BE2C (cell line): Measurements from ENCODE around the gene RRP1.

ENCODE experiments used
- DNase-seq: peaks from one replicate; pipeline ENCODE4 v3.0.0-alpha.2; 2020
- H3K27me3 ChIP-seq: fragments of 250-450 bp; sonication (Bioruptor Pico); 2 replicates; pipeline ENCODE4 v1.5.1; 2020; ENCODE audit warnings: mild to moderate bottlenecking
- H3K36me3 ChIP-seq: fragments of 250-450 bp; sonication (Bioruptor Pico); 2 replicates; pipeline ENCODE4 v1.5.1; 2020; ENCODE audit warnings: mild to moderate bottlenecking
- H3K4me1 ChIP-seq: fragments of 250-450 bp; sonication (Bioruptor Pico); 2 replicates; pipeline ENCODE4 v1.5.1; 2020
- H3K4me3 ChIP-seq: 2 replicates; pipeline ENCODE4 v1.5.1; 2011; ENCODE audit warnings: low read depth, low read length
- H3K9me3 ChIP-seq: fragments of 250-450 bp; sonication (Bioruptor Pico); 2 replicates; pipeline ENCODE4 v1.5.1; 2020
- CTCF ChIP-seq: IDR thresholded peaks from 2 replicates; pipeline ENCODE4 v1.5.1; 2012; ENCODE audit warnings: mild to moderate bottlenecking, low read depth, low read length

RRP1 gene

GRCh38 chr21:43832648-43833047 lies 43.3 kb downstream of the RRP1 start:
- no peak for TF ChIP-seq CTCF
- Histone ChIP-seq H3K9me3 (no peaks in the 10 kb centered on the region; the same call in 1 of the 2 replicates), H3K4me1 (no peaks in the 10 kb centered on the region), H3K36me3 (no peaks in the 10 kb centered on the region), H3K4me3 (no peak overlapping the region), H3K27me3 (no peaks in the 10 kb centered on the region; the same call in none of the 2 replicates)
- no peak for DNase-seq

- no peak overlapping the region for H3K4me3 ChIP-seq
- H3K27me3 ChIP-seq: peaks cover 3% of the 10 kb centered on the region
- no peak for TF ChIP-seq CTCF
- H3K36me3 ChIP-seq: no peaks in the 10 kb centered on the region
- no peaks in the 10 kb centered on the region; the same call in none of the 2 replicates for H3K9me3 ChIP-seq
- H3K4me1 ChIP-seq: no peaks in the 10 kb centered on the region
- DNase-seq: no peak
Observed at GRCh38 chr21:43834146-43834905, 44.9 kb downstream of the RRP1 start.

- Histone ChIP-seq H3K27me3 (peaks cover 3% of the 10 kb centered on the region; the same call in 1 of the 2 replicates), H3K4me1 (no peaks in the 10 kb centered on the region), H3K36me3 (no peaks in the 10 kb centered on the region), H3K4me3 (no peak overlapping the region), H3K9me3 (no peaks in the 10 kb centered on the region; the same call in none of the 2 replicates)
- no peak for TF ChIP-seq CTCF
- no peak for DNase-seq
Observed at GRCh38 chr21:43835050-43835449, 45.7 kb downstream of the RRP1 start.

- DNase-seq: no peak
- no peak overlapping the region for H3K4me3 ChIP-seq
- no peak for TF ChIP-seq CTCF
- H3K4me1 ChIP-seq: no peaks in the 10 kb centered on the region
- H3K36me3 ChIP-seq: no peaks in the 10 kb centered on the region
- H3K27me3 ChIP-seq: peaks cover 3% of the 10 kb centered on the region; the same call in 1 of the 2 replicates
- no peaks in the 10 kb centered on the region; the same call in none of the 2 replicates for H3K9me3 ChIP-seq
Observed at GRCh38 chr21:43835861-43836260, 46.5 kb downstream of the RRP1 start.

- Histone ChIP-seq H3K36me3 (no peaks in the 10 kb centered on the region), H3K4me3 (no peak overlapping the region), H3K4me1 (no peaks in the 10 kb centered on the region), H3K27me3 (0 out of 2 replicates have a peak, but pooled peaks cover 3% of the 10 kb centered on the region), H3K9me3 (no peaks in the 10 kb centered on the region; the same call in none of the 2 replicates)
- no peak for TF ChIP-seq CTCF
- DNase-seq: no peak
Observed at GRCh38 chr21:43836616-43837015, 47.2 kb downstream of the RRP1 start.

- no peaks in the 10 kb centered on the region for H3K36me3 ChIP-seq
- no peak for TF ChIP-seq CTCF
- H3K27me3 ChIP-seq: 0 out of 2 replicates have a peak, but pooled peaks cover 3% of the 10 kb centered on the region
- no peaks in the 10 kb centered on the region for H3K4me1 ChIP-seq
- H3K9me3 ChIP-seq: no peaks in the 10 kb centered on the region; the same call in 1 of the 2 replicates
- H3K4me3 ChIP-seq: no peak overlapping the region
- no peak for DNase-seq
Observed at GRCh38 chr21:43840259-43840658, 50.9 kb downstream of the RRP1 start.
